Dendritic cell treated with granulocyte-macrophage colony-stimulating factor and Interleukin-4, amounts not matched to agents 40 ng/mL and 50 ng/mL, for 4 days (primary cell): Measurements from ENCODE around the gene PPP4R2.
"Not testable (repeated sequence)": the region's sequence is repeated elsewhere in the genome, so short reads cannot be mapped to it uniquely, and the experiment has no call there.

Experiments used
- H3K27ac Mint-ChIP-seq: one replicate; pipeline ENCODE4 v1.8.0; 2022; ENCODE audit warnings: mild to moderate bottlenecking, mixed read lengths
- H3K27me3 Mint-ChIP-seq: one replicate; pipeline ENCODE4 v1.8.0; 2022; ENCODE audit warnings: mild to moderate bottlenecking, mixed read lengths
- H3K36me3 Mint-ChIP-seq: one replicate; pipeline ENCODE4 v1.8.0; 2022; ENCODE audit warnings: low read depth, mixed read lengths
- H3K4me1 Mint-ChIP-seq: one replicate; pipeline ENCODE4 v1.8.0; 2022; ENCODE audit warnings: low read depth, mixed read lengths
- H3K4me3 Mint-ChIP-seq: one replicate; pipeline ENCODE4 v1.8.0; 2022; ENCODE audit warnings: mild to moderate bottlenecking, moderate library complexity, mixed read lengths
- H3K9me3 Mint-ChIP-seq: one replicate; pipeline ENCODE4 v1.8.0; 2022; ENCODE audit warnings: mixed read lengths
- intact Hi-C: fragments of 100-400 bp; cut with micrococcal nuclease; formaldehyde crosslinking; loops from one replicate; pipeline ENCODE4 v1.15.0; 2022

PPP4R2 gene

GRCh38 chr3:72995337-72995736 lies 1.3 kb upstream of the PPP4R2 start:
- Mint-ChIP-seq H3K27ac (no peak overlapping the region), H3K4me1 (peaks cover 27% of the 10 kb centered on the region), H3K4me3 (no peak overlapping the region), H3K36me3 (peaks cover 28% of the 10 kb centered on the region), H3K27me3 (no peaks in the 10 kb centered on the region), H3K9me3 (no peaks in the 10 kb centered on the region)
- intact Hi-C loops = no loop called here

- Mint-ChIP-seq H3K9me3 (no peaks in the 10 kb centered on the region), H3K27me3 (no peaks in the 10 kb centered on the region), H3K27ac (peak overlapping the region; percentile 93), H3K4me3 (peak overlapping the region; percentile 86), H3K4me1 (peaks cover 28% of the 10 kb centered on the region), H3K36me3 (peaks cover 35% of the 10 kb centered on the region)
- intact Hi-C loops = loop anchor here (2.0 kb wide), 1 partner anchor 57 kb away; no protein-coding TSS in a partner anchor
These were observed 514 bp upstream of the PPP4R2 start for GRCh38 chr3:72996121-72996472.

GRCh38 chr3:72997421-72997961 lies 880 bp downstream of the PPP4R2 start:
- Mint-ChIP-seq H3K27me3 (no peaks in the 10 kb centered on the region), H3K4me1 (peaks cover 38% of the 10 kb centered on the region), H3K27ac (peak overlapping the region; percentile 93), H3K4me3 (peak overlapping the region; percentile 86), H3K36me3 (peaks cover 49% of the 10 kb centered on the region), H3K9me3 (no peaks in the 10 kb centered on the region)
- intact Hi-C loops = loop anchor here (2.0 kb wide), 1 partner anchor 59 kb away; no protein-coding TSS in a partner anchor

- Mint-ChIP-seq H3K27me3 (no peaks in the 10 kb centered on the region), H3K4me1 (peaks cover 39% of the 10 kb centered on the region), H3K9me3 (no peaks in the 10 kb centered on the region), H3K27ac (no peak overlapping the region), H3K4me3 (peak overlapping the region; percentile 32), H3K36me3 (peaks cover 58% of the 10 kb centered on the region)
- intact Hi-C loops = no loop called here
These were observed 1.9 kb downstream of the PPP4R2 start for GRCh38 chr3:72998466-72998865.

- no peaks in the 10 kb centered on the region for H3K9me3 Mint-ChIP-seq
- H3K4me1 Mint-ChIP-seq = peaks cover 48% of the 10 kb centered on the region
- H3K27ac Mint-ChIP-seq = no peak overlapping the region
- no peak overlapping the region for H3K4me3 Mint-ChIP-seq
- H3K36me3 Mint-ChIP-seq = peaks cover 73% of the 10 kb centered on the region
- H3K27me3 Mint-ChIP-seq = no peaks in the 10 kb centered on the region
- intact Hi-C loops = no loop called here
These were observed 3.3 kb downstream of the PPP4R2 start for GRCh38 chr3:72999951-73000350.

GRCh38 chr3:73003050-73003449 lies 6.4 kb downstream of the PPP4R2 start:
- intact Hi-C loops, H3K9me3 Mint-ChIP-seq, H3K4me3 Mint-ChIP-seq, H3K27ac Mint-ChIP-seq, H3K27me3 Mint-ChIP-seq: not testable (repeated sequence)
- H3K36me3 Mint-ChIP-seq = peaks cover 88% of the 10 kb centered on the region
- peaks cover 65% of the 10 kb centered on the region for H3K4me1 Mint-ChIP-seq

GRCh38 chr3:73004316-73004715 lies 7.7 kb downstream of the PPP4R2 start:
- intact Hi-C loops = no loop called here
- Mint-ChIP-seq H3K27ac (no peak overlapping the region), H3K36me3 (peaks cover 92% of the 10 kb centered on the region)

DNA sequence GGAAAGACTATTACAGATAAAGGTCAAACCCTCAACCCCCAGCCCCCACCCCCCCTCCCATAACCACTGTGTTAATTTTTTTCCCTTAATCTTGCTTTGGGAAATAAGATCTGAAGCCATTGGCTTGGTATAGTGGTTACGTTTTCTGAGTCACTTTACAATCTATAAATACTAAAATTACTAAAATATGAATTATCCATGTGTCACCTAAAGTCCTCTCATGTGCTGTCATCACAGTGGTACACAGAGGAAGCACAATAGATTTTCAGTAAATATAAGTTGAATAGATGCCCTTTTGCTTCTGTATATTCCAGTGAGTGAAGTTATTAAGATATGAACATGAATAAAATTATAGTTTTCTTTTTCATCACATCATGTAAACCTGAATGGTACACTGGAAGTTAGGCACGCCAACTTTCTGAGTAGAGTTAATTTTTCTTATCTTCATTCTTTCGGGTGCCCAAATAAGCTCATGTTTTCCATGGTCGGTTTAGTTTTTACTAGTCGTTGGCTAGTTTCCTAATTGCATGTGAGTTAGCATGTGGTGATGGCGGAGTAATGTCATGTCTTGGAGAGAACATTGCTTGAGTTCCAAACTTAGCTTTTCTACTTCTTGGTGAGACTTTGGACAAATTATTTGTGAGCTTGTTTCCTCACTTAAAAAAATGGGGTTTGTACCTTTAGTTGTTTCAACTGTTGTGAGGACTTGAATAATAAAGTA lies 11.5 kb downstream of the PPP4R2 start:
- H3K4me1 Mint-ChIP-seq = peaks cover 62% of the 10 kb centered on the region
- H3K4me3 Mint-ChIP-seq = no peak overlapping the region
- H3K9me3 Mint-ChIP-seq = no peaks in the 10 kb centered on the region
- H3K27me3 Mint-ChIP-seq = no peaks in the 10 kb centered on the region
- no peak overlapping the region for H3K27ac Mint-ChIP-seq
- intact Hi-C loops = loop anchor here (5.0 kb wide), 1 partner anchor 39 kb away; no protein-coding TSS in a partner anchor
- peaks cover 96% of the 10 kb centered on the region for H3K36me3 Mint-ChIP-seq

More at GRCh38 chr3:73004316-73004715, 7.7 kb downstream of the PPP4R2 start:
- Mint-ChIP-seq H3K9me3 (no peaks in the 10 kb centered on the region), H3K4me3 (no peak overlapping the region), H3K4me1 (peaks cover 65% of the 10 kb centered on the region), H3K27me3 (no peaks in the 10 kb centered on the region)

GRCh38 chr3:73009008-73009407 lies 12.4 kb downstream of the PPP4R2 start:
- Mint-ChIP-seq H3K4me1 (peaks cover 56% of the 10 kb centered on the region), H3K36me3 (peaks cover 87% of the 10 kb centered on the region), H3K9me3 (no peaks in the 10 kb centered on the region), H3K27me3 (no peaks in the 10 kb centered on the region), H3K27ac (no peak overlapping the region), H3K4me3 (no peak overlapping the region)
- intact Hi-C loops = loop anchor here (5.0 kb wide), 1 partner anchor 38 kb away; no protein-coding TSS in a partner anchor

DNA sequence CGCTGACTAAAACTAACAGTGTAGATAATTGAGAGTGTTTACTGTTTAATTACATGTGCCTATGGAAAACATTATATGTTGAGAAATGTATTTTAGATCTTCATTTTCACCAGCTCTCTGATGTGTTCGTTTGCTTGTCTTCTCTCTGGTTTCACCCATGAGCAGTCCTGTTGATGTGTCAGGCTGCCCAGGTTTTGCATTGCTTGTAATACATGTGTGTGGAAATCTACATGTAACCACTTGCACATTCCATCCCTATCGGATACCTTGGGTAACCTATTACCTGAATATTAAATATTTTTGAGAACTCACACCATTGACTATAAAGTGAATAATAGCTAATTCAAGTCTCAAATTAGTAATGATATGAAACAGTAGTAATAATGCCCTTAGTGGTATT lies 13.1 kb downstream of the PPP4R2 start:
- peaks cover 84% of the 10 kb centered on the region for H3K36me3 Mint-ChIP-seq
- H3K4me3 Mint-ChIP-seq = no peak overlapping the region
- no peaks in the 10 kb centered on the region for H3K9me3 Mint-ChIP-seq
- H3K27ac Mint-ChIP-seq = no peak overlapping the region
- intact Hi-C loops = loop anchor here (5.0 kb wide), 1 partner anchor 38 kb away; no protein-coding TSS in a partner anchor
- H3K27me3 Mint-ChIP-seq = no peaks in the 10 kb centered on the region
- peaks cover 53% of the 10 kb centered on the region for H3K4me1 Mint-ChIP-seq

DNA sequence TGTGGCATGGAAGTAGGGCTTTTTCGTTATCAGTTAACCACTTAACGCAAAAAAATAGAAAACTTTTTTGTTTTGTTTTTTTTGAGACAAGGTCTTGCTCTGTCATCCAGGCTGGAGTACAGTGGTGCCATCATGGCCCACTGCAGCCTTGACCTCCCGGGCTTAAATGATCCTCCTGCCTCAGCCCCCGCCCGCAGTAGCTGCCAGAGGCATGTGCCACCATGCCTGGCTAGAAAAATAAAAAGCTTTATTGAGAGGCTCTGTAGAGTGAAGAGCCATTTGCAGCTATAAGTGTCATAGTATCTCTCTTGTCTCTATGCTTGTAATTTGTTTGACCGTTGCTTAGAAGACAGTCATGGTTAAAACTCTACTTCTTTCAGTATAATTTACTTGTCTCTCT lies 13.5 kb downstream of the PPP4R2 start:
- Mint-ChIP-seq H3K27ac (no peak overlapping the region), H3K27me3 (no peaks in the 10 kb centered on the region), H3K4me3 (no peak overlapping the region), H3K4me1 (peaks cover 50% of the 10 kb centered on the region), H3K36me3 (peaks cover 84% of the 10 kb centered on the region), H3K9me3 (no peaks in the 10 kb centered on the region)
- intact Hi-C loops = no loop called here

DNA sequence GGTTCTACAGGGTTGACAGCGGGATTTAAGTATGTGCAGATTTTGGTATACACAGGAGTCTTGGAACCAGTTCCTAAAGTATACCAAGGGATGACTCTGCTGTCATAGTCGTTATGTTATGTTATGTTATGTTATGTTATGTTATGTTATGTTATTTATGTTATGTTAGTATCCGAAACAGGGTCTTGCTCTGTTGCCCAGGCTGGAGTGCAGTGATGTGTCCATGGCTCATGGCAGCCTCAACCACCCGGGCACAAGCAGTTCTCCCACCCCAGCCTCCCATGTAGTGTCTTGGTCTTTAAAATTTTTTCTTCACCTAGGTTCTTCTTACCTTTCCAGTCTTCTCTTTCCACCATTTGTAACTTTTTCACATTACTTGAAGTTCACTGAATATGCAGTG lies 21.7 kb downstream of the PPP4R2 start:
- intact Hi-C loops = no loop called here
- no peak overlapping the region for H3K4me3 Mint-ChIP-seq
- peaks cover 36% of the 10 kb centered on the region for H3K4me1 Mint-ChIP-seq
- H3K27me3 Mint-ChIP-seq = no peaks in the 10 kb centered on the region
- H3K27ac Mint-ChIP-seq = no peak overlapping the region
- peaks cover 31% of the 10 kb centered on the region for H3K36me3 Mint-ChIP-seq
- H3K9me3 Mint-ChIP-seq = no peaks in the 10 kb centered on the region

DNA sequence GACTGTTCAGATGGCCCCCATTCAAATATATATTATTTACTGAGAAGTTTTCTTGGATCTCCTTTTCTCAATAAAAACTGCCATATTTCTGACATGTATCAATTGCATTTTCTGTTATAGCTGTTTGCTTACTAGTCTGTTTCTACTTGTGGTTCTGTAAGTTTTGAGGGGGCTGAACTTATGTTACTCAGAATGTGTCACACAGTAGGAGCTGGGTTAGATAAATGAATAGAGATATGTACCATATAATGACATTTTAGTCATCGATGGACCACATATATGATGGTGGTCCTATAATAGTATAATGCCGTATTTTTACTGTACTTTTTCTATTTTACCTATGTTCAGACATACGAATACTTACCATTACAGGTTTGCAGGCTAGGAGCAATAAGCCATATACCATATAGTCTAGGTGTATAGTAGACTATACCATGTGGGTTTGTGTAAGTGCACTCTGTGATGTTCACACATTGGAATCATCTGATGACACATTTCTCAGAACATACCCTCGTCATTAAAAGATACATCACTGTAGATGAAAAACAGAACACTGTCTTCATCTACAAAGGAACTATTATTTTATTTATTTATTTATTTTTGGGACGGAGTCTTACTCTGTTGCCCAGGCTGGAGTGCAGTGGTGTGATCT lies 22.3 kb downstream of the PPP4R2 start:
- no peak overlapping the region for H3K27ac Mint-ChIP-seq
- no peaks in the 10 kb centered on the region for H3K27me3 Mint-ChIP-seq
- H3K4me1 Mint-ChIP-seq = peaks cover 37% of the 10 kb centered on the region
- intact Hi-C loops = no loop called here
- H3K4me3 Mint-ChIP-seq = no peak overlapping the region
- peaks cover 32% of the 10 kb centered on the region for H3K36me3 Mint-ChIP-seq
- no peaks in the 10 kb centered on the region for H3K9me3 Mint-ChIP-seq

DNA sequence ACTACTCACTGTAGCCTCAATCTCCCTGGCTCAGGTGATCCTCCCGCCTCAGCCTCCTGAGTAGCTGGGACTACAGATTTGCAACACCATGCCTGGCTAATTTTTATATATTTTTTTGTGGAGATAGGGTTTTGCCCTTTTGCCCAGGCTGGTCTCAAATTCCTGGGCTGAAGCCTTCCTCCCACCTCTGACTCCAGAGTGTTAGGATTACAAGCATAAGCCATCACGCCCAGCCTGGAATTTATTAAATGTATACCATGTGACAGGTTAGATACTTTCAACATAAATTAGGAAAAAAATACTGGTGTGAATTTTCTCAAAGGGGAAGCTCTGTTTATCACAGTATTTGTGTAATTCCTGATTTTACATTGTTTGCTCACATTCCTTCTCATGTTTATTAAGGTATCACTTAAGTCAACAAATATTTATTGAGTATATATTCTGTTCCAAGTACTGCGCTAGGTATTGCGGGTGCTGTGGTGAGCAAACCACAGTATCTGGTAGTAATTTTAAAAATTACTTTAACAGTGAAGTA lies 24.8 kb downstream of the PPP4R2 start:
- H3K36me3 Mint-ChIP-seq = peaks cover 14% of the 10 kb centered on the region
- H3K4me1 Mint-ChIP-seq = peaks cover 55% of the 10 kb centered on the region
- no peaks in the 10 kb centered on the region for H3K27me3 Mint-ChIP-seq
- no peak overlapping the region for H3K27ac Mint-ChIP-seq
- no peaks in the 10 kb centered on the region for H3K9me3 Mint-ChIP-seq
- no peak overlapping the region for H3K4me3 Mint-ChIP-seq
- intact Hi-C loops = no loop called here
